Measurements from ENCODE around the gene OCA2.

The OCA2 gene

GRCh38 chr15:28037969-28038590 is 61.0 kb downstream of the OCA2 start:
- no peak overlapping the region for H3K4me3 ChIP-seq (ENCODE audit: insufficient read depth, low read length, poor library complexity, severe bottlenecking)
- TF ChIP-seq EZH2phosphoT487 (conservative IDR thresholded peaks at IDR 0.05; ENCODE audit: low read length) = no peak
- TF ChIP-seq CTCF (IDR thresholded peaks at IDR 0.05; ENCODE audit: insufficient read depth, low read length, poor library complexity, severe bottlenecking) = no peak

DNA sequence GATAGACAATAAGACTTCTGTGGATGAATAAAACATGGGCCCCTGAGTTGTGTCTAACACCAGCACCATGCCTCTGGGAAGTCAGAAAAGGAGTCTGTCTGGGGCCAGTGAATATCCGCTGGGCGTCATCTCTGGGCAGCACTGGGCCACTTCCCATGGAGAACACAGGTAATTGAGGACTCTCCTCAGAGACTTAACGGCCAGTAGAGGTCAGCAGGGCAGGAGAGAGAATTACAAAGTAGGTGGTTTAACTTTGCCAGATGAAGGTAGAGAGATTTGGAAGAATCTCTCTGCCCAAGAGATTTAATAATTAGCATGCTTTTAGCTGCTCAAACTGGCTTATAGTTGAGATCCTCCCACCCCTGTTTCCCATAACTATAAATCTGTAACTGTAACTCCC is 65.7 kb downstream of the OCA2 start:
- no peak overlapping the region for H2AFZ ChIP-seq (ENCODE audit: low read depth, low read length, severe bottlenecking)
- no peaks in the 10 kb centered on the region for H3F3A ChIP-seq (ENCODE audit: insufficient read depth)
- no peak overlapping the region for H3K9ac ChIP-seq (ENCODE audit: low read length)
- no peaks in the 10 kb centered on the region for H3K79me2 ChIP-seq (ENCODE audit: insufficient read depth, low read length)
- no peak overlapping the region for H3K27ac ChIP-seq (ENCODE audit: low read depth, low read length)
- H3K4me2 ChIP-seq (ENCODE audit: low read depth, low read length, poor library complexity, severe bottlenecking) = no peak overlapping the region
- no peak overlapping the region for H3K4me3 ChIP-seq (ENCODE audit: insufficient read depth, low read length, poor library complexity, severe bottlenecking)
- TF ChIP-seq EZH2phosphoT487 (conservative IDR thresholded peaks at IDR 0.05; ENCODE audit: low read length) = no peak
- H4K20me1 ChIP-seq (ENCODE audit: low read depth, low read length) = no peaks in the 10 kb centered on the region
- H3K36me3 ChIP-seq (ENCODE audit: low read length) = no peaks in the 10 kb centered on the region
- no peaks in the 10 kb centered on the region for H3K27me3 ChIP-seq (ENCODE audit: low read length)
- no peaks in the 10 kb centered on the region for H3K9me2 ChIP-seq (replicated peaks; ENCODE audit: insufficient read depth, low read length)
- no peaks in the 10 kb centered on the region for H3K9me3 ChIP-seq (ENCODE audit: insufficient read depth, low read length)

More at GRCh38 chr15:28037969-28038590, 61.0 kb downstream of the OCA2 start:
- Histone ChIP-seq H4K20me1 (ENCODE audit: low read depth, low read length) (no peaks in the 10 kb centered on the region), H3K9ac (ENCODE audit: low read length) (no peak overlapping the region), H3K27me3 (ENCODE audit: low read length) (no peaks in the 10 kb centered on the region), H3K9me3 (ENCODE audit: insufficient read depth, low read length) (no peaks in the 10 kb centered on the region), H3K27ac (ENCODE audit: low read depth, low read length) (no peak overlapping the region), H2AFZ (ENCODE audit: low read depth, low read length, severe bottlenecking) (no peak overlapping the region), H3K36me3 (ENCODE audit: low read length) (no peaks in the 10 kb centered on the region), H3F3A (ENCODE audit: insufficient read depth) (no peaks in the 10 kb centered on the region), H3K4me2 (ENCODE audit: low read depth, low read length, poor library complexity, severe bottlenecking) (no peak overlapping the region), H3K79me2 (ENCODE audit: insufficient read depth, low read length) (no peaks in the 10 kb centered on the region), H3K9me2 (replicated peaks; ENCODE audit: insufficient read depth, low read length) (no peaks in the 10 kb centered on the region)

DNA sequence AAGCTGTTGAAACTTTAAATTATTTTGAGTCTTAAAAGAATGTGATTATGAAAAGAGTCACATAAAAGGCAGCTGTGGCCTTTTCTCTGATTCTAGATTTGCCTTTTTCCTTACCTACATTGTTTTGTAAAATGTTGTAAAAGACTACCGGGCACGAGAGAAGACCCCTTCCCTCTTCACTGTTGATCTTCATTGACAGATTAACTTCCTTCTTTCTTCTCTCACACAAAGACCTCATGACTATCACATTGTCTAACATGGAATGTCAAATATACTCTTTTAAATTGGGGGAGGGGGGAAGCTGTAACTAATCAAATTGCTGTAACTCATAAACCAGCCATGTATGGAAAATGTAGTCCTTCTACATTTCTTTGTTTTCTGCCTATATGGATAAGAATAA is 68.3 kb downstream of the OCA2 start:
- H3K9me3 ChIP-seq (ENCODE audit: insufficient read depth, low read length) = no peaks in the 10 kb centered on the region
- TF ChIP-seq EZH2phosphoT487 (conservative IDR thresholded peaks at IDR 0.05; ENCODE audit: low read length) = no peak
- TF ChIP-seq CTCF (IDR thresholded peaks at IDR 0.05; ENCODE audit: insufficient read depth, low read length, poor library complexity, severe bottlenecking) = no peak
- H4K20me1 ChIP-seq (ENCODE audit: low read depth, low read length) = no peaks in the 10 kb centered on the region
- no peaks in the 10 kb centered on the region for H3K9me2 ChIP-seq (replicated peaks; ENCODE audit: insufficient read depth, low read length)
- no peak overlapping the region for H3K9ac ChIP-seq (ENCODE audit: low read length)
- no peaks in the 10 kb centered on the region for H3K79me2 ChIP-seq (ENCODE audit: insufficient read depth, low read length)
- no peak overlapping the region for H3K4me3 ChIP-seq (ENCODE audit: insufficient read depth, low read length, poor library complexity, severe bottlenecking)
- H2AFZ ChIP-seq (ENCODE audit: low read depth, low read length, severe bottlenecking) = no peak overlapping the region
- H3K27me3 ChIP-seq (ENCODE audit: low read length) = no peaks in the 10 kb centered on the region
- H3F3A ChIP-seq (ENCODE audit: insufficient read depth) = no peaks in the 10 kb centered on the region
- no peak overlapping the region for H3K27ac ChIP-seq (ENCODE audit: low read depth, low read length)
- H3K4me2 ChIP-seq (ENCODE audit: low read depth, low read length, poor library complexity, severe bottlenecking) = no peak overlapping the region
- H3K36me3 ChIP-seq (ENCODE audit: low read length) = no peaks in the 10 kb centered on the region

DNA sequence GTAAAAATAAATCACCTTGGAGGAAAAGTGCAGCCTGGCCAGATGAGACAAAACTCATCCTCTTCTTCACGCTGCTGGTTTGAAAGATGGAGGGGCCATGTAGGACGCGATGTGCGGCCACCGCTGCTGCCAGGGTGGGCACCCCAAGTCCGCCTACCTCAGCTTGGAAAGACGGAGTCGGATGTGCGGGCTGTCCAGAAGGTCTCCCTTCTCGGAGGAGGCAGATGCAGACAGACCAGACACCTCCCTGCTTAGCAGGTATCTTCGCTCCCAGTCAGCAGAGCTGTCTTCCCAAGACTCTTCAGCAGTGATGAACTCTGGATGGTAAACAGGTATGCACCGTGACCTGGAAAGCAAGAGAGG is 71.4 kb downstream of the OCA2 start:
- Histone ChIP-seq H3K27ac (ENCODE audit: low read depth, low read length) (no peak overlapping the region), H3K9me2 (replicated peaks; ENCODE audit: insufficient read depth, low read length) (no peaks in the 10 kb centered on the region), H3F3A (ENCODE audit: insufficient read depth) (no peaks in the 10 kb centered on the region), H3K9me3 (ENCODE audit: insufficient read depth, low read length) (no peaks in the 10 kb centered on the region), H4K20me1 (ENCODE audit: low read depth, low read length) (no peaks in the 10 kb centered on the region), H3K27me3 (ENCODE audit: low read length) (no peaks in the 10 kb centered on the region), H3K4me3 (ENCODE audit: insufficient read depth, low read length, poor library complexity, severe bottlenecking) (no peak overlapping the region), H2AFZ (ENCODE audit: low read depth, low read length, severe bottlenecking) (no peak overlapping the region), H3K9ac (ENCODE audit: low read length) (no peak overlapping the region), H3K4me2 (ENCODE audit: low read depth, low read length, poor library complexity, severe bottlenecking) (no peak overlapping the region), H3K36me3 (ENCODE audit: low read length) (no peaks in the 10 kb centered on the region), H3K79me2 (ENCODE audit: insufficient read depth, low read length) (no peaks in the 10 kb centered on the region)
- TF ChIP-seq CTCF (IDR thresholded peaks at IDR 0.05; ENCODE audit: insufficient read depth, low read length, poor library complexity, severe bottlenecking) (no peak), EZH2phosphoT487 (conservative IDR thresholded peaks at IDR 0.05; ENCODE audit: low read length) (no peak)
